Esophagus mucosa (tissue), 1 donor: ENCODE measurements around the gene PHYHD1. TPM values are rescaled to one million over a fixed set of nuclear protein-coding genes. Genes with fewer than 3 reads are reported as not detected.

Source experiments
- ATAC-seq: fragments of 200-7000 bp; cut with Tn5 transposase; one replicate; pipeline ENCODE4 v1.9.1; 2020
- total RNA-seq: library from RNA; stranded (reverse); gene quantifications from one replicate; pipeline ENCODE4 v1.2.4, GENCODE V29; 2023
- donor health status: DM: yes; HTN: yes; CAD: no.

PHYHD1 gene
- total RNA-seq, 1 donor from 2014 or later, result 12.4 TPM

DNA sequence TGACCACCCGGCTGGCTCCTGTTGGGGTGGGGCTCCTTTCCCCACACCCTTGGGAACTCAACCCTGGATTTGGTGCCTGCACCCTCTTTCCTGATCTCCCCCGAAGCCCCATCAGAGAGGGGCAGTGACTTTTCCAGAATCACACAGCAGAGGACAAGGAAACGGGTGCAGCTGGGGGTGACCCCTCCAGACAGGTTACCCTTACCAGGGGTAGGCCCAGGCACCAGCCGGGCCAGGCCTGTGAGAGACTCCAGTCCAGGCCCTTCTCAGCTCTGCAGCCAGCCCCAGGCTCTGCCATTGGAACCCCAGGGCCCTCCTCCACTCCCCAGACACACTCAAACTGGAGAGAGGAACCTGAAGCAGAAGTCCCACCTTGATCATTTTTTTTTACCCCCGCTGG, 19.0 kb upstream of the PHYHD1 start:
- ATAC-seq, result peak; percentile 0

- peak; percentile 85 for ATAC-seq
Observed at GRCh38 chr9:128902351-128903078, 18.3 kb upstream of the PHYHD1 start.

- no peak for ATAC-seq
Observed at GRCh38 chr9:128903079-128903461, 17.7 kb upstream of the PHYHD1 start.

GRCh38 chr9:128903871-128904620, 16.7 kb upstream of the PHYHD1 start:
- ATAC-seq, result no peak

DNA sequence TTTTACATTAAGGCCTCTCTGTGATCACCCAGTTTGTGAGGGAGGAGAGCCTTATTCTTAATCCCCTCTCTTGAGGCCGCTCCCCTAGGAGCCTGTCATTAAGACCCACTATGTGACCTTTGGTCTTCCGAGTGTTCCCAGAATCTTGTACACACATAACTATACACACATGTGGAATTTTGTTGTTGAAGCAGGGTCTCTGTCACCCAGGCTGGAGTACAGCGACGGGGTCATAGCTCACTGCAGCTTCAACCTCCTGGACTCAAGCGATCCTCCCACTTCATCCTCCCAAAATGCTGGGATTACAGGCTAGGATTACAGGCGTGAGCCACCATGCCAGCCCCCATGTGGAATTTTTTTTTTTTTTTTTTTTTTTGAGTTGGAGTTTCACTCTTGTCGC, 14.8 kb upstream of the PHYHD1 start:
- ATAC-seq, result no peak

- ATAC-seq, result no peak
Observed at GRCh38 chr9:128906741-128907140, 14.0 kb upstream of the PHYHD1 start.

DNA sequence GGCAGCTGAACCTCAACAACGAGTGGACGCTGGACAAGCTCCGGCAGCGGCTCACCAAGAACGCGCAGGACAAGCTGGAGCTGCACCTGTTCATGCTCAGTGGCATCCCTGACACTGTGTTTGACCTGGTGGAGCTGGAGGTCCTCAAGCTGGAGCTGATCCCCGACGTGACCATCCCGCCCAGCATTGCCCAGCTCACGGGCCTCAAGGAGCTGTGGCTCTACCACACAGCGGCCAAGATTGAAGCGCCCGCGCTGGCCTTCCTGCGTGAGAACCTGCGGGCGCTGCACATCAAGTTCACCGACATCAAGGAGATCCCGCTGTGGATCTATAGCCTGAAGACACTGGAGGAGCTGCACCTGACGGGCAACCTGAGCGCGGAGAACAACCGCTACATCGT, 12.4 kb upstream of the PHYHD1 start:
- no peak for ATAC-seq

GRCh38 chr9:128909859-128910258, 10.9 kb upstream of the PHYHD1 start:
- no peak for ATAC-seq

GRCh38 chr9:128910906-128911305, 9.9 kb upstream of the PHYHD1 start:
- no peak for ATAC-seq

DNA sequence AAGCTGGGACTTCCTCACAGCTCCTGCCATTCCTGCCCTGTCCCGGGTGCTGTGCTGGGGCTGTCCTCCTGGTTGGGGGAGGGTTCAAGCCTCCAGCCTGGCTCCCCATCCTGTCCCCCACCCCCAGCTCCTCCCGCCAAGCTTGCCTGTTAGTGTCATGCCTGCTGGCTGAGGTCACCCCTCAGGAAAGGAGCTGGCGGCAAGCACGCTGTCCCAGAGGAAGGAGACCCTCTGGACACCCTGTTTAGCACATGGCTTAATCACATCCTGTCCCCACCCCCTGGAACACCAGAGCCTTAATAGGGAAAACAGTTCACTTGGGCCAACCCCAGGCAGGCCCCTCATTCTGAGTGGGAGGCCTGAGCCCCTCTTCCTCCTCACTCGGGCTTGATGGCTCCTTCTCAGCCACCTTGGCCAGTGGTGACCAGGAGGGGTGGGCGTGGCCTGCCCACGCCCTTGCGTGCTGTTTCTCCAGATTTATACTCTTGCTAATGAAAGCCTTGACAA, 9.2 kb upstream of the PHYHD1 start:
- ATAC-seq, result peak; percentile 18

DNA sequence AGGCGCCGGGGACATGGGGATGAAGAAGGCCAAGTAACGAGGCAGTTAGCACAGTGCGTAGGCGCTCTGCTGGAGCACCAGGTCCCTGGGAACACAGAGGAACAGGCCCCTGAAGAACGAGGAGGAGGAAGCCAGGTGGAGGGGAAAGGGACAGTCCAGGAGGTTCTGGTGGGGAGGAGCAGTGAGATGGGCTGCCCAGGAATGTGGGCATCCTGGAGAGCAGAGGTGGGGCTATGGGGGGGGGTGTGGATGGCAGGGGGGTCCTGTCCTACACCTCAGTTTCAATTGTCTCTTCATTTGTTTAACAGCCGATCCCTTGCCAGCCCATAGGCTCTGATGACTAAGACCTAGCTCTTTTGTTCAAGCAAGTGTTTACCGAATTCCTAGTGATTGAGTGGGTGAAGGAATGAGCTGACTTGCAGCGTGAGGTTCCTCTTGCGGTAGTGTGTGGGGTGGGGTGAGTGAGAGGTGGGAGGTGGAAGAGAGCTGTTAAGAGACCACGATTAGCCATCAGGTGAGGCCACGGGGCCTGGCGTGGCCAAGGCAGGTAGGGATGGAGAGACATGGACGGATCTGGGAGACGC, 8.4 kb upstream of the PHYHD1 start:
- ATAC-seq, result peak; percentile 83

DNA sequence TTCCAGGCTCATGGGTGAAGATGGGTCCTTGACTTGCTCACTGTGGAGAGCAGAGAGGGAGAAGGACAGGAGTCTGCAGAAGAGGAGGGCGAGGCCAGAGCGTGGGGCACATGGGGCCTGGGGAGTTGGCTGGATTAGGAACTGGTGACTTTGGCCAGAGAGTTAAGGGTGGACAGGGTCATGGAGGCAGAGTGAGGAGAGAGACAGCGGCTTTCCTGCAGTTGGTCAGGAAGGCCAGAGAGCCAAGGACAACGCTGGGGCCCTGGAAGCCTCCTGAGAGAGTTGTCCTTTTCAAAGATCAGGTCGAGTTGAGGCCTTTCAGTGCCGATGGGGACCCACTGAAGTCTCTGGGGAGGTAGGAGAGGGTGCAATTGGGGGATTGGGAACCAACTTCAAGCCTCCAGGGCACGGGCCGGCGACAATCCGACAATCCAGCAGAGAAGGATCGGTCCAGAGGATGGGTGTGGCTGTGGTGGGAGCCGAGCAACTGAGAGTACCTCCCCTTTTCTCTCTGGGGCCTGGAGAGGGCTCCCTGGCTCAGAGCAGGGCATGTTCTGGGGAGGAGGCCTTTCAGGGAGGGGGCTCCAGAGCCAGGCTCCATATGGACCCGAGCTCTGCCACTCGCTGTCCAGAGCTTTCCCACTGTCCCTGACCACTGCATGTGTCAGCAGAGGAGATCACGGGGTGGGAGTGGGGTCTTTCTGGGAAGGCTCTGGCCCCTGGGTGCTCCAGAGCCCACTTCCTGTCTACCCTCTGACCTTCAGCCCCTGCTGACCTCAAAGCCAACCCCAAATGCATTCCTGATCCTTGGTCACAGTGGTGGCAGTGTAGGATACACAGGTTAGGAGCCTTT, 7.5 kb upstream of the PHYHD1 start:
- peak; percentile 5 for ATAC-seq

GRCh38 chr9:128913995-128914772, 6.6 kb upstream of the PHYHD1 start:
- no peak for ATAC-seq

GRCh38 chr9:128916204-128916603, 4.6 kb upstream of the PHYHD1 start:
- no peak for ATAC-seq

DNA sequence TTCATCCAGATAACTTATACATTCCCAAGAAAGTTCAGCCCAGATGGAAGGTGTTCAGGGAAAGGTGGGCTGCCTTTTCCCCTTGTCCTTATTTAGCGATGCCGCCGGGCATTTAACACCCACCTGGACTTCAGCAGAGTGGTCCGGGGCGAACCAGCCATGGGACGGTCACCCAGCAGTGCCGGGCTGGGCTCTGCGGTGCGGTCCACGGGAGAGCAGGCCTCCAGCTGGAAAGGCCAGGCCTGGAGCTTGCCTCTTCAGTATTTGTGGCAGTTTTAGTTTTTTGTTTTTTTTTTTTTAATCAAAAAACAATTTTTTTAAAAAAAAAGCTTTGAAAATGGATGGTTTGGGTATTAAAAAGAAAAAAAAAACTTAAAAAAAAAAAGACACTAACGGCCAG, 4.0 kb upstream of the PHYHD1 start:
- no peak for ATAC-seq

- peak; percentile 55 for ATAC-seq
Observed at GRCh38 chr9:128917151-128917849, 3.5 kb upstream of the PHYHD1 start.

- no peak for ATAC-seq
Observed at GRCh38 chr9:128918921-128919320, 1.9 kb upstream of the PHYHD1 start.

DNA sequence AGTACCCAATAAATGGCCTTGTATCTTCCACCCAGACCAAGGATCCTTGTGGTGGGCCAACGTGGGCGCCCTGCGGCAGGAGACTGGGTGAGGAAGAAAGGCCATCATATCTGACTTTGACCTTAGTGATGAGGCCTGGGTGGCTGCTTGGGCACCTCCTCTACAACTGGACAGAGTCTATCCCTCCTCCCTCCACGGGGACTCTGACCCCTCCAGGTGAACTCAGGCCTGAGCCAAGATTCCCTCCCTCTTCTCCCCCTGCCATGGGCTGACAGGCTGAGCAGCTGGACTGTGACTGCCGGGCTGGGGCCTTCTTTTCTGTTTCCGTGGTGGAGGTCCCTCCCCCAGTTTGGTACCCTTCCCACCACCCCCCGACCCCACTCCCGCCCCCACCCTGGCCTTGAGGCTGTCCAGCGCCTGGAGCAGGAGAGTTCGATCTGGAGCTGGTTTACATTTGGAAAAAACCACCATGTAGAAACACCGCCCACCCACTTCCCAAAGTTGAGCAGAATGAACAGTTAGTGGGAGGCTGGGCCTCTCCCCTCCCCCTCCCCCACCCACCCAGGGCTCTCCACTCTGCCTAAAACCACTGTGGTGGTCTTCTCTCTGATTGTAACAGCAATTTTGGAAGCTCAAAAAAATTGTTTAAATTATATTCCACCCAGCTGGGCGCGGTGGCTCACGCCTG, 1.2 kb upstream of the PHYHD1 start:
- no peak for ATAC-seq

GRCh38 chr9:128921881-128922763, 1.3 kb downstream of the PHYHD1 start:
- peak; percentile 53 for ATAC-seq

GRCh38 chr9:128923493-128923883, 2.7 kb downstream of the PHYHD1 start:
- ATAC-seq, result no peak
